Measurements from ENCODE around the gene FBXW11. TPM values are rescaled to one million over a fixed set of nuclear protein-coding genes. Genes with fewer than 3 reads are reported as not detected.

The FBXW11 gene
- 43.9 and 56.1 TPM in 2 replicates for total RNA-seq

GRCh38 chr5:172006321-172007174, at the start of gene FBXW11:
FBXW11 (minus strand) TSS chr5:172006638; CDS start chr5:172006502, 136 bp downstream.

Other genes with a start within 250 kb of the FBXW11 start
- gene SMIM23, start 220.8 kb downstream of the FBXW11 start, total RNA-seq = not detected in 2 replicates
- 41.1 and 60.5 TPM in 2 replicates for gene STK10, start 181.6 kb upstream of the FBXW11 start, total RNA-seq
- gene EFCAB9, start 187.5 kb upstream of the FBXW11 start, total RNA-seq = not detected in 2 replicates

Data from cardiac atrium fibroblast (primary cell).